Stimulated activated CD8-positive, alpha-beta memory T cell treated with anti-CD3 and anti-CD28 coated beads, Interleukin-7, amount 100 ng/mL, for 1 hour (primary cell): ENCODE measurements around the gene SLC38A10.

Source experiments
- DNase-seq, 2 donors: peaks; one replicate each; pipeline ENCODE4 v3.0.0-alpha.2; 2020; ENCODE audit warnings: low read depth in 2 of 2

The SLC38A10 gene

GRCh38 chr17:81254955-81255717, 40.0 kb downstream of the SLC38A10 start:
- DNase-seq = no peak

GRCh38 chr17:81253358-81254131, 41.6 kb downstream of the SLC38A10 start:
- DNase-seq = peak; percentile 24 to 27

GRCh38 chr17:81252987-81253329, 42.1 kb downstream of the SLC38A10 start:
- DNase-seq = no peak

GRCh38 chr17:81252326-81252986, 42.7 kb downstream of the SLC38A10 start:
- no peak for DNase-seq

GRCh38 chr17:81251709-81252301, 43.3 kb downstream of the SLC38A10 start:
- DNase-seq = no peak

DNA sequence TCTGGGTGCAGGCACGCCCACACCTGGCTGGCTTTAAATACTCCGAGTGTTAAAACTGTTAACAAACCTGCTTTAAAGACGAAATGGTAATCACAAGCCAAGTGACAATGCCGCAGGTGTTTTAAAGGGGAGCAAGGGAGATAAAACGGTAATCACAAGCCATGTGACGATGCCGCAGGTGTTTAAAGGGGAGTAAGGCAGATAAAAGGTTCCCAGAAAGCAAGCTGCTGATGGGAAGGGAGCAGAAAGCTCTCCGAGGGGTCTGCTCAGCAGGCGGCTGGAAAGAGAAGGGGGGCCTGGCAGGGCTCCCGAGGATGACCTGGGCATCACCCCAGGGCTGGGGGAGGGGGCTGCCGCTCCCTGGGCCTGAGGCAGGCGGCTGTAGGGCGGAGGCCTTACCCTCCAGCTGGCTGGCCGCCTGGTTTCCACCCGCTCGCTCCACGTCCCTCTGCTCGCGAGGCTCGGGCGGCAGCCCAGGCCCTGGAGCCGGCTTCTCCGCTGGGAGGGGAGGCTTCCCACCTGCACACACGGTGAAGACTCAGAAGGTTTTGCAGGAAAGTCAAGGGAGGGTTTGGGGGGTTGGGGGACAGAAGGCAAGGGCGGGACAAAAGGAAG, 43.9 kb downstream of the SLC38A10 start:
- DNase-seq = no peak

- DNase-seq = no peak
These were observed 44.6 kb downstream of the SLC38A10 start for GRCh38 chr17:81250286-81251093.

DNA sequence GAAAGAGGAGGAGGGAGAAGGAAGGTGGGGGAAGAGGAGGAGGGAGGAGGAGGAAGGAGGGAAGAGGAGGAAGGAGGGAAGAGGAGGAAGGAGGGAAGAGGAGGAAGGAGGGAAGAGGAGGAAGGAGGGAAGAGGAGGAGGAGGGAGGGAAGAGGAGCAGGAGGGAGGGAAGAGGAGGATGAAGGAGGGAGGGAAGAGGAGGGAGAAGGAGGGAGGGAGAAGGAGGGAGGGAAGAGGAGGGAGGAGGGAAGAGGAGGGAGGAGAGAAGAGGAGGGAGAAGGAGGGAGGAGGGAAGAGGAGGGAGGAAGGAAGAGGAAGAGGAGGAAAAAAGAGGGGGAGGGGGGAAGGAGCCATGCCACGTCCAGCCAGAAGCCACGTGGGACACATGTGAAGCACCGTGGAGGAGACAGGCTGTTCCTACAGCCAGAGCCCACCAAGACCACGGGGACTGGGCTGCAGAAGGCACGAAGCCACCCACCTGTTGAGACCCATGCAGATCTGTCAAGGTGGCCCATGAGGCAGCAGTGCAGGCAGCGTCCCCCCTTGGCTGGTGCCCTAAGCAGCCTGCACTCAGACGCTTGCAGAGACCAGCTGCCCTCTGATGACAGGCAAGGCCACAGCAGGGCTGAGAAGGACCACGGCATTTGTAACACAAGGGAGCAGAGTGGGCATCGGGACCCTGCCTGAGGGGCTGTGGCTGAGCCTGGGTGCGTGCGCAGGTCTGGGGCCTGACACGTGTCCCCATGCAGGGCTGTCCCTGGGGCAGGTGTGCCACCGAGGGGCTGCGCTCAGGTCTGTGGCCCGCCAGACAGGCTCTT, 45.7 kb downstream of the SLC38A10 start:
- DNase-seq = no peak

DNA sequence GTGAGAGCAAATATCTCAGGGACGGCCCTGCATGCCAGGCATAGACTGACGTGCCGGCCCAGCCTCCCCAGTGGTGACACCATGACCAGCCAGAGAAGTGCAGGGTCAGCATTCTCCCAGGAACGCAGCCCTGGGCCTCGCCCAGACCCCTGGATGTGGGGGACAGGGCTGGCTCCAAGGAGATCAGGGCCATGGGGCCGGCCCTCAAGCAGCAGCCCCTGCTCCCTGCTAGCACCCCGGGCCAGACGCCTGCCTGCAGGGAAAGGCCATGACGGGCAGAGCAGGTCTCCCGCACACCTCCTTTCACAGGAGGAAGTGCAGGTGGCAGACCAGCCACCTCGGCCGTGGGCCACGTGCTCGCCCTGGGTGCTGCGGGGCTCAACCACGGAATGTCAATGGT, 46.5 kb downstream of the SLC38A10 start:
- no peak for DNase-seq

DNA sequence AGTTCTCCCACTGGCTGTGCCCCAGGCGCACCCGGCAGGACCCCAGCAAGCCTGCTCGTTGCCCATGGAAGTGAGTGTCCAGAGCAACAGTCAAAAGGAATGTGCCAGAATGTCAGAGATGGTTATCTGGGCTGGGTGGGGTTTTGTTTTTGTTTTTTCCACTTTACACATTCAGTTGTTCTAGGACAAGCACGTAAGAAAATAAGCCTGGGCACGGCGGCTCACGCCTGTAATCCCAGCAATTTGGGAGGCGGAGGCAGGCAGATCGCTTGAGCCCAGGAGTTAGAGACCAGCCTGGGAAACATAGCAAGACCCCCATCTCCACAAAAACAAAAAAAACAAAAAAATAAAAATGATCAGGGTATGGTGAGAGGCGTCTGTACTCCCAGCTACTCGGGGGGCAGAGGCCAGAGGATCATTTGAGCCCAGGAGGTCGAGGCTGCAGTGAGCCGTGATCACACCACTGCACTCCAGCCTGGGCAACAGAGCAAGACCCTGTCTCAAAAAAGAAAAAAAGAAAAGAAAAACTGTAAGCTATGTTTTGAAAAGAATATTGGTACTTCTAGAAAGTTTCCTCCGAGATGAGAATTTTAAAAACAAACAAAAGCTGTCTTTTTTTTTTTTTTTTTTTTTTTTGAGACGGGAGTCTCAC, 47.6 kb downstream of the SLC38A10 start:
- DNase-seq = no peak

GRCh38 chr17:81246679-81247338, 48.3 kb downstream of the SLC38A10 start:
- no peak for DNase-seq

- DNase-seq = no peak
These were observed 48.8 kb downstream of the SLC38A10 start for GRCh38 chr17:81246343-81246670.

- DNase-seq = no peak
These were observed 49.3 kb downstream of the SLC38A10 start for GRCh38 chr17:81245665-81246342.

DNA sequence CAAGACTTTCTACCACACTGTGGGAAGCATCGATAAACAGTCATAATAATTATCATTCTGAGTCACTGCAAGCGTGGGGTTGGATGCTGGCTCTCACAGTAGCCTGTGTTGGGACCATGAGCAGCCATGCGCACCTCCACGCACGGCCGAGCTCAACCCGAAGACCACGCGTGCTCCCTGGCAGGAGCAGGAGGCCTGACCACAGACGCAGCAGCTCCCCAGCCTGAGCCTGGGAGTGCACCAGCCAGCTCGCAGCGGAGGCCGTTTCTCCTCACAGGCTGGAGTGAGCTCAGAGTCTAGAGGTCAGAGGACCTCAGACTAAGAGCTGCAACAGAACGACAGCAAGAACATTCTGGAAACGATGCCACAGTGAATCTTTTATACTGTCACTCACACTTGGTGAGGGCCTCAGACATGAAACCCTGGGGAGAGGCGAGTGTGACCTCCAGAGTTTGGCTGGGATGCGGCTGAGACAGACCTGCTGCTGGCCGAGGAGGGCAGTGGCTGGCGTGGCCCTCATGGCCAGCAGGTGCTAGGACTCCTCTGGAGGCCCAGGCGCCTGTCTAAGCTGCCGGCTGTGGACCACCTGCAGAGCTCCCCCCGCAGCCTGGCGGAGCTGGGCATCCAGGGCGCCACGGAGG, 50.0 kb downstream of the SLC38A10 start:
- no peak for DNase-seq

- no peak for DNase-seq
These were observed 50.6 kb downstream of the SLC38A10 start for GRCh38 chr17:81244358-81245023.

DNA sequence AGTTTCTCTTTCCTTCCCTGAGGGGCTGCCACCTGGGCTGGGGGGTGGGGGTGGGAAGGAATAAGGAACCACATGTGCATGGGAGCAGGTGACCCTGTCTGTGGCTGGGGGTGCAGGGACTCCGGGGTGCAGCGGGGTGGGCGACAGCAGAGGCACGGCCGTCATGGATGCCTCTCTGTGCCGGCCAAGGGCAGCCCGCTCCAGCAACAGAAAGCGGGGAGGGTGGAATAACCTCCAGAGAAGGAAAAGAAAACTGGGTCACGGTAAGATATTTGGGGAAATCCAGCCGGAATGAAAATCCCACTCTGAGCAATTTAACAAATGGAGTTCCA, 51.8 kb downstream of the SLC38A10 start:
- DNase-seq = no peak

- no peak for DNase-seq
These were observed 52.4 kb downstream of the SLC38A10 start for GRCh38 chr17:81242421-81243332.
